ENCODE data around the gene SMG5.
"Not testable (repeated sequence)": the region's sequence is repeated elsewhere in the genome, so short reads cannot be mapped to it uniquely, and the experiment has no call there.

SMG5 gene

DNA sequence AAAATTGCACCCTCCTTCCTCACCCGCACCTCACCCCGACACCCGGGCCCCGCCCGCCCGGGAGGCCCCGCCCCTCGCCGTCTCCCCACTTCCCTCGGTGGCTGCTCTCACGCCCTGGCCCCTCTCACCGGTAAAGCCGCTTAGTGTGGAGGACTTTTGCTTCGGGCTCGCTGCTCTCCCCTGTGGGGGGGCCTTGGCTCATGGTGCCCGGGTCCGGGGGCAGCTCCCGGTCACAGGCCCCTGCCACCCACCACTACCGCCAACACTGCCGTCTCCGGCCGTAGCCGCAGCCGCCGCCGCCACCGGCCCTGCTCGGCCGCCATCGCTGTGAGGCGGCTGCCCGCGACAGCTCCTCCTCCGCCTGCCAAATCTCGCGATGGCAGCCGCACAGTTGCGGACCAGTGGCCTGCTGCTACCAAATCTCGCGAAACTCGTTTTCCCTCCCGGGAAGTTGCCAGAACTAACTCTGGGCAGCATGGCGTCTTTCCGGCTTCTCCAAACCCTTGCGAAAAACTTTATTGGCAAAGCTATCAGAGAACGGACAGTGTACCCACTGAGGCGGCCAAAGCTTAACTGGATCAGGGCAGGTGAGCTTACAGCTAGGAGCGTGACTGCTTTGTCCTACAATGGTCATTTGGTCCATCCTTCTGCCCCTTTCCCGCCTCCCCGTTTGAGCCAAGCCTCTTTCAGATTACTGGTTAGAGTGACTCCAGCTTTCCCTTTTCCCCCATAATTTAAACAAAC, at the start of gene SMG5:
Gene SMG5 (minus strand): TSS at position 347 of the 744 bp plus-strand sequence. CDS start 145 bp downstream, at position 202.
- no peak for FAIRE-seq

DNA sequence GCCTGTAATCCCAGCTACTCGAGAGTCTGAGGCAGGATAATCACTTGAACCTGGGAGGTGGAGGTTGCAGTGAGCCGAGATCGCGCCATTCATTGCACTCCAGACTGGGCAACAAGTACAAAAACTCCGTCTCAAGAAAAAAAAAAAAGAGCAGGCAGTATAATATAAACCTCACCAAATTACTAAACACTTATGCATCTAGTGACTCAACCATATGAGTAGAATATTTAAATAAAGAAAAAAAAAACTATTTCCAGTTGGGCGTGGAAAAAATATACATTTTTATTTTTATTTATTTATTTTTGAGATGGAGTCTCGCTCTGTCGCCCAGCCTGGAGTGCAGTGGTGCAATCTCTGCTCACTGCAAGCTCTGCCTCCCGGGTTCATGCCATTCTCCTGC, 40.6 kb upstream of the SMG5 start:
- not testable (repeated sequence) for FAIRE-seq

DNA sequence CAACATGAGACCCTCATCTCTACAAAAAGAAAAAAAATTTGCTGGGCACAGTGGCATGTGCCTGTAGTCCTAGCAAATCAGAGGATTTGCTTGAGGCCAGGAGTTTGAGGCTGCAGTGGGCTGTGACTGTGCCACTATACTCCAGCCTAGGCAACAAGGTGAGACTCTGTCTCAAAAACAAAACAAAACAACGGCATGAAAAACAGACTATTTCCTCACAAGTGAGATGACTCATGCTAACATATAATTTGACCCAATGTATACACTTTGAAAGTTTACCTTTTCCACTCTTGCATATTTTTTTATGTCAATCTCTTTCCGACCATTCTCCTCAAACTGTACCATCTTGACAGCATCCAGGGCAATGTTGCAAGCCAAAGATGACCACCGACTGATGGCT, 37.9 kb upstream of the SMG5 start:
- no peak for FAIRE-seq

DNA sequence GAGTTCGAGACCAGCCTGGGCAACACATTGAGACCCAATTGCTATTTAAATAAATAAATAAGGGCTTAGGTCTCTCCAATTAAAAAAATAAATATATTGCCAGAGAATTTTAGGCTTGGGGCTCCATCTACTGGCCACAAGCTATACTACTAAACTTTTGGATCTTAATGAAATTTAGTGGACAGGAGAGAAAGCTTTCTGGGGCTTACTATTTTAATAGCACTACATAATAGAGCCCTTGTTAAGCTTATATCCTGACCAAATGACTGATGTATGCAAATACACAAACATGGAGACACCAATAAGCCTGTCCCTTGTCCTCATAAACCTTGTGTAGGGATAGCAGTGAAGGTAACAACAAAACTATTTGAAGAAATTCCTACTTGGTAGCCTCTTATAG, 37.0 kb upstream of the SMG5 start:
- FAIRE-seq = no peak

DNA sequence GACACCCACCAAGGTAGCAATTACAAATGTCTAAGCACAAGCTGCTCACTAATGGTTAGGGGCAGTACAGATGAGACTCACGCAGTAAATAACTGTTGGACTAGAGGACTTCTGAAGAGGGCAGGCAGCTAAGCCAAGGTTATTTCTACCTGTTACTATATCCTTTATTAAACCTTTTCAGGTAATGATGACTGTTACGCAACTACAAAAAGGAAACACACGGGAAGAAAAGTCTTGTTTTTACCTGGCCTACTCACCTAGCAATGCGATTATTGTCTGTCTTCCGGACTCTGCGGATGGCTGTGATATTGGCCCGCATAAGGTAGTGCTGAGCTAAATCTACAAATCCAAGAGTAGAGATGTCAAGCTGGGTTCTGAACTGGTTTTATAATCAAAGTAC, 34.3 kb upstream of the SMG5 start:
- no peak for FAIRE-seq

DNA sequence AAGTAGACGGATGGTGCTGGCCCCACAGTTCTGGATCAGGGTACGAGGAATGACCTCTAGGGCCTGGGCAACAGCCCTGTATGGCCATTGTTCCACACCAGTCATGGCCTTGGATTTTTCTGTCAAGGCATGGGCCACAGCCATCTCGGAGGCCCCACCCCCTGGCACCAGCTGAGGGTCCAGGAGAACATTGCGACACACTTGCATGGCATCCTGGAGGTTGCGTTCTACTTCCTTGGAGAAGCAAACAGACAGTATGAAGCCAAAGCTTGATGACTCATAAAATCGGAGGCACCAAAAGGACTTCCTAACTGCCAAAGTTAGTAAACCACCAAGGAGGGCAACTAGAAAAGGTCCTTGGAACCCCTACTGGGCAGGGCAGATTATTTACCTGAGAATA, 28.3 kb upstream of the SMG5 start:
- FAIRE-seq = no peak

DNA sequence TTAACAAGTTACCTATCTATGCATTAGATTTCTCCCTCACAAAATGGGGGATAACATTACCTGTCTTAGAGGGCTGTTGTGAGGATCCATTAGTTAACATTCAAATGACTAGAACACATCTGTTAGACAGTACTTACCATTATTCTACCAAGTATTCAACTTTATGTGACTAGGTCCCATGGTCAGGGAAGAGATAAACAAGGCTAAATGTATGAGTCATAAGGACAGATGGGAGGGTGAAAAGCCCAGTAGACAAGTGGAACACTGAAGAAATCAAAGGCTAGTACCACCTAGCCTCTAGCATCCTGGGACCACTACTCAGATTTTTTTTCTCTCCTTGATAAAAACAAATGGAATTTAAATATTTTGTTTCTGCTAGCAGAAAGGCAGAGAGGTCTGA, 25.5 kb upstream of the SMG5 start:
- no peak for FAIRE-seq

GRCh38 chr1:156305215-156305614, 22.6 kb upstream of the SMG5 start:
- no peak for FAIRE-seq

DNA sequence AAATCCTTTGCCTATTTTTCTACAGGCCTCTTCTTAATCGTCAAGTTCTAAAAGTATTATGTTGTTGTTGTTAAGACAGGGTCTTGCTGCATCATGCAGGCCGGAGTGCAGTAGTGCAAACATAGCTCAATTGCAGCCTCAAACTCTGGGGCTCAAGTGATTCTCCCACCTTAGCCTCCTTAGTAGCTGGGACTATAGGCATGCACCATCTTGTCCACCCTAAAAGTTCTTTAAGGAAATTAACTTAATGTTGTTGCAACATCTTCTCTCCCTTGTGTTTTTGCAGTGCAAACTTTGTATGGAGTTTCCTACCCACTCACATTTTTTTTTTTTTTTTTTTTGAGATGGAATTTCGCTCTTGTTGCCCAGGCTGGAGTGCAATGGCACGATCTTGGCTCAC, 20.6 kb upstream of the SMG5 start:
- FAIRE-seq = no peak

DNA sequence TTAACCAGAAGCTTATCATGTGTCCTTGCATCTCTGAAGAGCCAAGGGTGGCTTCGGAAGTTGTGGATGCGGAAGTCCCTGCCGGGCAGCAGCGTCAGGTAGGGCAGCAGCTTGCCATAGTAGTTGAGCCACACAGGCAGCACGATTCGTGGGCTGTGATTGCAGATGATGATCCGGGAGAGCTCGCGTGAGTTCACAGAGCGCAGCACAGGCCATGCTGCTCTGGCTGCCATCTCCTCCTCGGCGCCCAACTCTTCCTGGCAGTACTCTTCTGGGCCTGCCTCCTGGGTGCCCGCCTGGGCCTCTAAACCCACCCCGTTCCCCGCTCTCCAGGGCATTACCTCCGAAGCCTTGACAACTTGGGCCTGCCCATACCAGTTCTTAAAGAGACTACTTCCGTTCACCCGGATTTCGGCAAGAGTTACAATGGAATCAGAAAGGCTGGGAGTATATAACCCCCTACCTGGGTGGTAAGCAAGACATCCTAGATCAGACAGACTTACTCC, 16.3 kb upstream of the SMG5 start, which contains the start of gene VHLL:
Gene VHLL (minus strand): TSS at position 456 of the 506 bp plus-strand sequence. CDS start 118 bp downstream, at position 338.
- FAIRE-seq = no peak

GRCh38 chr1:156295391-156295947, 12.8 kb upstream of the SMG5 start, which contains the start of gene GLMP:
TSS of gene GLMP (minus strand) at chr1:156295679. CDS start at chr1:156295645, 34 bp downstream.
- peak; percentile 97 for FAIRE-seq

DNA sequence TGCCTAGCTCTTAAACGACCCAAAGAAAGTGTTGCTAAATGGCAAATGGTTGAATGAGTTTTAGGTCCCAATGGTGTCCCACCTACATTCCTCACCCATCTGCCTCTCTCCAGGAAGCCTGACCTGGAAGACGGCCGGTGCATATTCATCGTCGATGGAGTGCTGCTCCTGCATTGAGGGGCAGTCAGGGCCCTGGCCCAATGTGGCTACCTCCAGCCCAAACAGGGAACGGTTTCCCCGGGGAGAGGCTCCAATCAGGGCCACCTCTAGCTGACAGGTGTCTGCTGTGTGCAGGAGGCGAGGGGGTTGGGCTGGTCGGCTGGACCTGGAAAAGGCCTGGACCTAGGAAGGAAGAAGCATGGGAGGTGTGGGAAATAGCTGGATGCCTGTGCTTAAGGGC, 11.3 kb upstream of the SMG5 start:
- no peak for FAIRE-seq

DNA sequence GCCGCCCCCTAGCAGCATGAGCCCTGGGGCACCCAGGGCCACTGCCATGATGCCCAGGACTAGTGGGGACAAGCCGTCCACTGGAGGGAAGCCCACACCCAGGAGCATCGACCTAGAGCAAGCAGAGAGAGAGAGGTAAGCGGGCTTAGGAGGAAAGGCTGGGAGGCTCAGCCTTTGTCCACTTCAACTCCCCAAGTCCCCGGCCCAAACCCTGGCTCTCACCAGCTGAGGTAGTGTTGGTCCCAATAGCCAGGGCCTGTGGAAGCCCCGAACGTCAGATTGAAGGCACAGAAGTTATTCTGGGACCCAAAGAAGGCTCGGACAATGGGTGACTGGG, 10.4 kb upstream of the SMG5 start:
- FAIRE-seq = no peak

DNA sequence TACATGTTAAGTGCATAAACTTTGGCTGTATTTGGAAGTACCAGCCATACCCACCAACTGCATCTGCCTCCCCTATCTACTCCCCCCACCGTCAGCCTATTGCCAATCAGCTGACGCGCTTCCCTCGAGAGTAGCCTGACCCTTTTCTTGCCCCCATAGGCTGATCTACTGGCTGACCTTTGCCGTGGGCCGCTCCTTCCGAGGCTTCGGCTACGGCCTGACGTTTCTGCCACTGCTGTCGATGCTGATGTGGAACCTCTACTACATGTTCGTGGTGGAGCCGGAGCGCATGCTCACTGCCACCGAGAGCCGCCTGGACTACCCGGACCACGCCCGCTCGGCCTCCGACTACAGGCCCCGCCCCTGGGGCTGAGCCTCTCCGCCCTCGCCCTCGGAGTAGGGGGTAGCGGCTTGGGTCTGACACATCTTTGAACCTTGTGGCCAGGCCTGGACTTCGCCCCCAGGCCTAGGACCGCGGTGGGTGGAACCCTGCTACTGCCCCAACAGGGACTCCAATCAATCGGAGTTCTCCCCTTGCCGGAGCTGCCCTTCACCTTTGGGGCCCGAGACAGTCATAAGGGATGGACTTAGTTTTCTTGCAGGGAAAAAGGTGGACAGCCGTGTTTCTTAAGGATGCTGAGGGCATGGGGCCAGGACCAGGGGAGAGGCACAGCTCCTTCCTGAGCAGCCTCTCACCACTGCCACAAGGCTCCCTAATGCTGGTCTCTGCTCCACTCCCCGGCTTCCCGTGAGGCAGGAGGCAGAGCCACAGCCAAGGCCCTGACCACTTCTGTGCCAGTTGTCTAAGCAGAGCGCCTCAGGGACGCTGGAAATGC, 8.8 kb upstream of the SMG5 start:
- FAIRE-seq = no peak

GRCh38 chr1:156289857-156290256, 7.2 kb upstream of the SMG5 start:
- no peak for FAIRE-seq

GRCh38 chr1:156286061-156286460, 3.4 kb upstream of the SMG5 start:
- no peak for FAIRE-seq

DNA sequence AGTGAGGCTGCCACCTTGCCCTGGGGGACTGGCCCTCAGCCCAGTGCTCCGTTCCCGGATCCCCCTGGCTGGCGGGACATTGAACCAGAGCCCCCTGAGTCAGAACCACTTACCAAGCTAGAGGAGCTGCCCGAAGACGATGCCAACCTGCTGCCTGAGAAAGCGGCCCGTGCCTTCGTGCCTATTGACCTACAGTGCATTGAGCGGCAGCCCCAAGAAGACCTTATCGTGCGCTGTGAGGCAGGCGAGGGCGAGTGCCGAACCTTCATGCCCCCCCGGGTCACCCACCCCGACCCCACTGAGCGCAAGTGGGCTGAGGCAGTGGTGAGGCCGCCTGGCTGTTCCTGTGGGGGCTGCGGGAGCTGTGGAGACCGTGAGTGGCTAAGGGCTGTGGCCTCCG, 2.8 kb upstream of the SMG5 start:
- no peak for FAIRE-seq

DNA sequence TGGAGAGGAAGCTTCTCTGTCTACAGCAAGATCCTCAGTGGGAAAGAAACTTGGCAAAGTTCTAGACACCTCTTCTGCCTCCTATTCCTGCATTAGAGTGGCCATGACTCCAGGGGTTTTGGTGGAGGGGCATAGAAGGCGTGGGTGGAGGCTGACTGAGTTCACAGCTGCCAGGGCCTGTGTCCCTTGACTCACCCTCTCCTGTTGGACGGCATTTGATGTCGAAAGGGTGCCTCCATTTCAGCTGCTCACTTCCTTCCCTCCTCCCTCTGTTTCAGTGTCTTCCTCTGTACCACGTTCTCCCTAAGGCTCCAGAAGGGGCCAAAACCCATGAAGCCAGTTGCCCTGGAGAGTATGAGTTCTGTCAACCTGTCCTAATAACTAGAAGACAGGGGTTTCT, 2.1 kb upstream of the SMG5 start:
- FAIRE-seq = no peak

DNA sequence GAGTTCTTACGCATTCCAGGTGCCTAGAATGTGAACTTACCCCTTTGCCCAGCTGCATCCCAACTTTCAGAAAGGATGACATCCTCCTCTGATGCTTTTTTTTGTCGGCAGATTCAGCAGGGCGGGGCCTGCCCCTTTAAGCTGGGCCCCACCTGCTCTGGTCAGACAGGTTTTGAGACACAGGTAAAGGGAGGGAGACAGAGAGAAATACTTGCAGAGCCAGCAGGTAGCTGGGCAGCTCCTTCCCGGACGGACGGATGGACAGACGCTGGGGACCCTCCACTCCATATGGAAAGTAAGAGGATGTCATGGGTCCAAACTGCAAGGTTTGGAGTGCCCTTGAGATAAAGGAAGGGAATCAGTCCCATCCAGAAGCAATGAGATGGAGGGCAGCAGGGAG, 1.5 kb upstream of the SMG5 start, which contains the start of gene TMEM79:
Gene TMEM79 (plus strand): TSS at position 214 of the 400 bp plus-strand sequence. CDS start 902 bp downstream, outside the sequence.
- no peak for FAIRE-seq

GRCh38 chr1:156283521-156283920, 896 bp upstream of the SMG5 start:
- FAIRE-seq = no peak

DNA sequence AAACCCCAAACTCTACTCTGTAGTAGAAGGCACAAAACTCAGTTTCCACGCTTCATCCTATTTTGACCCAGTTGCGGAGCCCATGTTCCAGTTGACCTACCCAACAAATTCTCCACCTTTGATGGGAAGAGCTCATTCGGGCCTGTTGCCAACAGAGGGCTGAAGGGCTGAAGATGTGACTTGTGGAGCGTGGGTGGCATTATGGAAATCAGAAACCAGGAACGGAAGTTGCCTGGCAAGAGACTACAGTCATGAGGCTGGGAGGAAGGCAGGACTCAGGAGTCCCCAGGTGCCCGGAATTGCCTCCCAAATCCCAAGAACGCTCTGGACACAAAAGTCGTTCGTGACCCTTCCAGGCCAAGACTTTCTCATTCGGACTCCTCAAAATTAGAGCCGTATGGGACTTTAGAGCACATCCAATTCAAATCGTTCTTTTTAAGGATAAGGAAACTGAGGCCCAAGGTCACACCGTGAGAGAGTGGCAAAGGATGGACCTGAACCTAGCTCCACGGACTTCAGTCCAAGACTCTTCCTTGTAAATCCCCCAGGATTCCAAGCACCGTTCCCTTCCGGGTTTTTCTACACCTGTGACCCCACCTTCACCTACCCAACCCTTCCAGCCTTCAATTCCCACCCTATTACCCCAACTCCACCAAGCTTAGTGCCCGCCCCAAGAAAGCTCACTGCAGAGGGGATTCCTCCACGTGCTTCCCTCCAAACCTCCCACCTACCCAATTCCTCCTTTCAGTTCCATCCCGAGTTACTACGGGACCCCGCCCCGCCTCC, 739 bp downstream of the SMG5 start:
- no peak for FAIRE-seq

DNA sequence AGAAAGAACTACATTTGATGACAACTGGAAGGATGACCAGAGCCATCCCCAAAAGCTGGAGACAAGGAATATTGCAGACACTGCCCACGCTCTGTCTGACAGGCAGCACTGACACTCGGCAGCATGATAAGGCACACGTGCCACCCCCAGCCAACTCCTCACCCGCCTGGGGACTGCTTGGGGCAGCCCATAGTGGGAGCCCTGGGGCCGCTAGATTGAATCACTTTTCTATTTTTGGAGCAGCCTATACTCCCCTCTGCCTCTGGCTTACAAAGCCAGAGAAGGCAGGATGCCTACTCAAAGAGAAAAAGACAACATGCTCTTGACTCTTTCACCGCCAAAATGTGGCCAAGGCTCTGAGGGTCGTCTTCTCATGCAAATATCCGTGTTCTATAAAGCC, 1.3 kb downstream of the SMG5 start:
- no peak for FAIRE-seq

DNA sequence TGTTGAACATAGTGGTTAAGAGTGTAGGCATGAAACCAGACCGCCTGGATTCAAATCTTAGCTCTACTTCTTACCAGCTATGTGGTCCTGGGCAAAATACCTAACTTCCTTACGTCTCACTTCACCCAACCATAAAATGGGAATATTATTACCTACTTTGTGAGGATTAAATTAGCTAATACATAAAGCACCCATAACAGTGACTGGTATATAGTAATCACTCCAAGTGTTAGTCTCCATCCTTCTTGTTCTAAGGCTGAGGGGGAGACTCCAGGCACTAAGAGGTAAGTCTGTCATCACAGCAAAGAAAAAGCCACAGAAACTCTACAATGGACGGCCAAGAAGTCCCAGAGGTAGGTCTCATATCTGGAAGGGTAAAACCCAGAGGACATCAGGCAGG, 2.8 kb downstream of the SMG5 start:
- FAIRE-seq = no peak

Measured in islet of Langerhans (tissue), 1 donor.